ENCODE measurements around the gene TTLL5. TPM values are rescaled to one million over a fixed set of nuclear protein-coding genes. Genes with fewer than 3 reads are reported as not detected.

TTLL5 gene
- total and polyA plus RNA-seq, 2 of the 13 experiments (the other 11 are each of a cell fraction or from before 2014, with no cell fraction given): 11.8 to 18.8 TPM

GRCh38 chr14:75648066-75648838 is 12.8 kb upstream of the TTLL5 start (continued):
- TF ChIP-seq, protein P1, sequence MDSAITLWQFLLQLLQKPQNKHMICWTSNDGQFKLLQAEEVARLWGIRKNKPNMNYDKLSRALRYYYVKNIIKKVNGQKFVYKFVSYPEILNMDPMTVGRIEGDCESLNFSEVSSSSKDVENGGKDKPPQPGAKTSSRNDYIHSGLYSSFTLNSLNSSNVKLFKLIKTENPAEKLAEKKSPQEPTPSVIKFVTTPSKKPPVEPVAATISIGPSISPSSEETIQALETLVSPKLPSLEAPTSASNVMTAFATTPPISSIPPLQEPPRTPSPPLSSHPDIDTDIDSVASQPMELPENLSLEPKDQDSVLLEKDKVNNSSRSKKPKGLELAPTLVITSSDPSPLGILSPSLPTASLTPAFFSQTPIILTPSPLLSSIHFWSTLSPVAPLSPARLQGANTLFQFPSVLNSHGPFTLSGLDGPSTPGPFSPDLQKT (CRISPR knock-in tag; IDR thresholded peaks at IDR 0.05; ENCODE audit: borderline replicate concordance): no peak
- TF ChIP-seq REPIN1 (CRISPR knock-in tag; IDR thresholded peaks at IDR 0.05; ENCODE audit: borderline replicate concordance, low read depth): peak; percentile 91; the same call in 1 of the 2 replicates
- no peak for TF ChIP-seq ZNF567 (CRISPR knock-in tag; IDR thresholded peaks at IDR 0.05; ENCODE audit: borderline replicate concordance)
- TF ChIP-seq YEATS2 (CRISPR knock-in tag; IDR thresholded peaks at IDR 0.05; ENCODE audit: borderline replicate concordance): peak; percentile 45; the same call in 1 of the 2 replicates
- no peak for TF ChIP-seq ZNF441 (CRISPR knock-in tag; IDR thresholded peaks at IDR 0.05; ENCODE audit: borderline replicate concordance)
- TF ChIP-seq ZNF180 (CRISPR knock-in tag; IDR thresholded peaks at IDR 0.05; ENCODE audit: borderline replicate concordance, low read depth): no peak
- TF ChIP-seq HNRNPK (IDR thresholded peaks at IDR 0.05; ENCODE audit: low read depth, low read length, poor library complexity, severe bottlenecking): no peak
- TF ChIP-seq BCL6 (CRISPR knock-in tag; IDR thresholded peaks at IDR 0.05): peak; percentile 90
- no peak for TF ChIP-seq CENPT (CRISPR knock-in tag; IDR thresholded peaks at IDR 0.05; ENCODE audit: low read depth)
- TF ChIP-seq ZMYM3 (CRISPR knock-in tag; IDR thresholded peaks at IDR 0.05): peak; percentile 86
- peak; percentile 86; the same call in 1 of the 2 replicates for TF ChIP-seq ZNF580 (CRISPR knock-in tag; IDR thresholded peaks at IDR 0.05; ENCODE audit: borderline replicate concordance, low read depth)
- peak; percentile 55 for TF ChIP-seq ATF1 (CRISPR knock-in tag; IDR thresholded peaks at IDR 0.05)
- TF ChIP-seq FLYWCH1 (CRISPR knock-in tag; IDR thresholded peaks at IDR 0.05): no peak
- peak; percentile 85; the same call in 1 of the 2 replicates for TF ChIP-seq ZFP1 (CRISPR knock-in tag; IDR thresholded peaks at IDR 0.05)
- no peak for TF ChIP-seq PCBP1 (IDR thresholded peaks at IDR 0.05; ENCODE audit: borderline replicate concordance, low read depth, low read length)
